ENCODE results near the gene SLC6A11. TPM values are rescaled to one million over a fixed set of nuclear protein-coding genes. Genes with fewer than 3 reads are reported as not detected.

Gene SLC6A11
- total RNA-seq, 1 experiment from 2014 or later = 0.85 TPM

- no peak for TF ChIP-seq NR3C1 (CRISPR knock-in tag; conservative IDR thresholded peaks at IDR 0.05; ENCODE audit: low read depth)
- TF ChIP-seq, protein P1, sequence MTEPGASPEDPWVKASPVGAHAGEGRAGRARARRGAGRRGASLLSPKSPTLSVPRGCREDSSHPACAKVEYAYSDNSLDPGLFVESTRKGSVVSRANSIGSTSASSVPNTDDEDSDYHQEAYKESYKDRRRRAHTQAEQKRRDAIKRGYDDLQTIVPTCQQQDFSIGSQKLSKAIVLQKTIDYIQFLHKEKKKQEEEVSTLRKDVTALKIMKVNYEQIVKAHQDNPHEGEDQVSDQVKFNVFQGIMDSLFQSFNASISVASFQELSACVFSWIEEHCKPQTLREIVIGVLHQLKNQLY (CRISPR knock-in tag; IDR thresholded peaks at IDR 0.05) = no peak
- TF ChIP-seq SMAD4 (CRISPR knock-in tag; IDR thresholded peaks at IDR 0.05) = no peak
- TF ChIP-seq, protein P2, sequence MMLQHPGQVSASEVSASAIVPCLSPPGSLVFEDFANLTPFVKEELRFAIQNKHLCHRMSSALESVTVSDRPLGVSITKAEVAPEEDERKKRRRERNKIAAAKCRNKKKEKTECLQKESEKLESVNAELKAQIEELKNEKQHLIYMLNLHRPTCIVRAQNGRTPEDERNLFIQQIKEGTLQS (CRISPR knock-in tag; conservative IDR thresholded peaks at IDR 0.05) = no peak
- TF ChIP-seq, protein P3, sequence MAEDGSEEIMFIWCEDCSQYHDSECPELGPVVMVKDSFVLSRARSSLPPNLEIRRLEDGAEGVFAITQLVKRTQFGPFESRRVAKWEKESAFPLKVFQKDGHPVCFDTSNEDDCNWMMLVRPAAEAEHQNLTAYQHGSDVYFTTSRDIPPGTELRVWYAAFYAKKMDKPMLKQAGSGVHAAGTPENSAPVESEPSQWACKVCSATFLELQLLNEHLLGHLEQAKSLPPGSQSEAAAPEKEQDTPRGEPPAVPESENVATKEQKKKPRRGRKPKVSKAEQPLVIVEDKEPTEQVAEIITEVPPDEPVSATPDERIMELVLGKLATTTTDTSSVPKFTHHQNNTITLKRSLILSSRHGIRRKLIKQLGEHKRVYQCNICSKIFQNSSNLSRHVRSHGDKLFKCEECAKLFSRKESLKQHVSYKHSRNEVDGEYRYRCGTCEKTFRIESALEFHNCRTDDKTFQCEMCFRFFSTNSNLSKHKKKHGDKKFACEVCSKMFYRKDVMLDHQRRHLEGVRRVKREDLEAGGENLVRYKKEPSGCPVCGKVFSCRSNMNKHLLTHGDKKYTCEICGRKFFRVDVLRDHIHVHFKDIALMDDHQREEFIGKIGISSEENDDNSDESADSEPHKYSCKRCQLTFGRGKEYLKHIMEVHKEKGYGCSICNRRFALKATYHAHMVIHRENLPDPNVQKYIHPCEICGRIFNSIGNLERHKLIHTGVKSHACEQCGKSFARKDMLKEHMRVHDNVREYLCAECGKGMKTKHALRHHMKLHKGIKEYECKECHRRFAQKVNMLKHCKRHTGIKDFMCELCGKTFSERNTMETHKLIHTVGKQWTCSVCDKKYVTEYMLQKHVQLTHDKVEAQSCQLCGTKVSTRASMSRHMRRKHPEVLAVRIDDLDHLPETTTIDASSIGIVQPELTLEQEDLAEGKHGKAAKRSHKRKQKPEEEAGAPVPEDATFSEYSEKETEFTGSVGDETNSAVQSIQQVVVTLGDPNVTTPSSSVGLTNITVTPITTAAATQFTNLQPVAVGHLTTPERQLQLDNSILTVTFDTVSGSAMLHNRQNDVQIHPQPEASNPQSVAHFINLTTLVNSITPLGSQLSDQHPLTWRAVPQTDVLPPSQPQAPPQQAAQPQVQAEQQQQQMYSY (CRISPR knock-in tag; IDR thresholded peaks at IDR 0.05) = 0 out of 2 replicates have a peak, but pooled peaks have one; percentile 14
- TF ChIP-seq, protein P4, sequence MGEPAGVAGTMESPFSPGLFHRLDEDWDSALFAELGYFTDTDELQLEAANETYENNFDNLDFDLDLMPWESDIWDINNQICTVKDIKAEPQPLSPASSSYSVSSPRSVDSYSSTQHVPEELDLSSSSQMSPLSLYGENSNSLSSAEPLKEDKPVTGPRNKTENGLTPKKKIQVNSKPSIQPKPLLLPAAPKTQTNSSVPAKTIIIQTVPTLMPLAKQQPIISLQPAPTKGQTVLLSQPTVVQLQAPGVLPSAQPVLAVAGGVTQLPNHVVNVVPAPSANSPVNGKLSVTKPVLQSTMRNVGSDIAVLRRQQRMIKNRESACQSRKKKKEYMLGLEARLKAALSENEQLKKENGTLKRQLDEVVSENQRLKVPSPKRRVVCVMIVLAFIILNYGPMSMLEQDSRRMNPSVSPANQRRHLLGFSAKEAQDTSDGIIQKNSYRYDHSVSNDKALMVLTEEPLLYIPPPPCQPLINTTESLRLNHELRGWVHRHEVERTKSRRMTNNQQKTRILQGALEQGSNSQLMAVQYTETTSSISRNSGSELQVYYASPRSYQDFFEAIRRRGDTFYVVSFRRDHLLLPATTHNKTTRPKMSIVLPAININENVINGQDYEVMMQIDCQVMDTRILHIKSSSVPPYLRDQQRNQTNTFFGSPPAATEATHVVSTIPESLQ (CRISPR knock-in tag; IDR thresholded peaks at IDR 0.05) = no peak
- TF ChIP-seq KAT7 (CRISPR knock-in tag; IDR thresholded peaks at IDR 0.05; ENCODE audit: borderline replicate concordance) = peak; percentile 89; the same call in 1 of the 2 replicates
- 0 out of 2 replicates have a peak, but pooled peaks have one; percentile 37 for TF ChIP-seq FOXJ3 (CRISPR knock-in tag; IDR thresholded peaks at IDR 0.05; ENCODE audit: borderline replicate concordance)
- TF ChIP-seq, protein P5, sequence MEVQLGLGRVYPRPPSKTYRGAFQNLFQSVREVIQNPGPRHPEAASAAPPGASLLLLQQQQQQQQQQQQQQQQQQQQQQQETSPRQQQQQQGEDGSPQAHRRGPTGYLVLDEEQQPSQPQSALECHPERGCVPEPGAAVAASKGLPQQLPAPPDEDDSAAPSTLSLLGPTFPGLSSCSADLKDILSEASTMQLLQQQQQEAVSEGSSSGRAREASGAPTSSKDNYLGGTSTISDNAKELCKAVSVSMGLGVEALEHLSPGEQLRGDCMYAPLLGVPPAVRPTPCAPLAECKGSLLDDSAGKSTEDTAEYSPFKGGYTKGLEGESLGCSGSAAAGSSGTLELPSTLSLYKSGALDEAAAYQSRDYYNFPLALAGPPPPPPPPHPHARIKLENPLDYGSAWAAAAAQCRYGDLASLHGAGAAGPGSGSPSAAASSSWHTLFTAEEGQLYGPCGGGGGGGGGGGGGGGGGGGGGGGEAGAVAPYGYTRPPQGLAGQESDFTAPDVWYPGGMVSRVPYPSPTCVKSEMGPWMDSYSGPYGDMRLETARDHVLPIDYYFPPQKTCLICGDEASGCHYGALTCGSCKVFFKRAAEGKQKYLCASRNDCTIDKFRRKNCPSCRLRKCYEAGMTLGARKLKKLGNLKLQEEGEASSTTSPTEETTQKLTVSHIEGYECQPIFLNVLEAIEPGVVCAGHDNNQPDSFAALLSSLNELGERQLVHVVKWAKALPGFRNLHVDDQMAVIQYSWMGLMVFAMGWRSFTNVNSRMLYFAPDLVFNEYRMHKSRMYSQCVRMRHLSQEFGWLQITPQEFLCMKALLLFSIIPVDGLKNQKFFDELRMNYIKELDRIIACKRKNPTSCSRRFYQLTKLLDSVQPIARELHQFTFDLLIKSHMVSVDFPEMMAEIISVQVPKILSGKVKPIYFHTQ (CRISPR knock-in tag; IDR thresholded peaks at IDR 0.05) = no peak
- TF ChIP-seq ZNF317 (CRISPR knock-in tag; IDR thresholded peaks at IDR 0.05; ENCODE audit: borderline replicate concordance, low read depth) = no peak
- TF ChIP-seq, protein P6, sequence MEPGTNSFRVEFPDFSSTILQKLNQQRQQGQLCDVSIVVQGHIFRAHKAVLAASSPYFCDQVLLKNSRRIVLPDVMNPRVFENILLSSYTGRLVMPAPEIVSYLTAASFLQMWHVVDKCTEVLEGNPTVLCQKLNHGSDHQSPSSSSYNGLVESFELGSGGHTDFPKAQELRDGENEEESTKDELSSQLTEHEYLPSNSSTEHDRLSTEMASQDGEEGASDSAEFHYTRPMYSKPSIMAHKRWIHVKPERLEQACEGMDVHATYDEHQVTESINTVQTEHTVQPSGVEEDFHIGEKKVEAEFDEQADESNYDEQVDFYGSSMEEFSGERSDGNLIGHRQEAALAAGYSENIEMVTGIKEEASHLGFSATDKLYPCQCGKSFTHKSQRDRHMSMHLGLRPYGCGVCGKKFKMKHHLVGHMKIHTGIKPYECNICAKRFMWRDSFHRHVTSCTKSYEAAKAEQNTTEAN (CRISPR knock-in tag; IDR thresholded peaks at IDR 0.05) = peak; percentile 88
- peak; percentile 47; the same call in 1 of the 2 replicates for TF ChIP-seq ETV6 (CRISPR knock-in tag; IDR thresholded peaks at IDR 0.05)
- TF ChIP-seq, protein P7, sequence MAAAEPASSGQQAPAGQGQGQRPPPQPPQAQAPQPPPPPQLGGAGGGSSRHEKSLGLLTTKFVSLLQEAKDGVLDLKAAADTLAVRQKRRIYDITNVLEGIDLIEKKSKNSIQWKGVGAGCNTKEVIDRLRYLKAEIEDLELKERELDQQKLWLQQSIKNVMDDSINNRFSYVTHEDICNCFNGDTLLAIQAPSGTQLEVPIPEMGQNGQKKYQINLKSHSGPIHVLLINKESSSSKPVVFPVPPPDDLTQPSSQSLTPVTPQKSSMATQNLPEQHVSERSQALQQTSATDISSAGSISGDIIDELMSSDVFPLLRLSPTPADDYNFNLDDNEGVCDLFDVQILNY (CRISPR knock-in tag; IDR thresholded peaks at IDR 0.05) = no peak
- no peak for TF ChIP-seq ZNF671 (CRISPR knock-in tag; IDR thresholded peaks at IDR 0.05)
- no peak for TF ChIP-seq ZSCAN18 (CRISPR knock-in tag; IDR thresholded peaks at IDR 0.05)
- TF ChIP-seq GRHL2 (CRISPR knock-in tag; IDR thresholded peaks at IDR 0.05; ENCODE audit: insufficient replicate concordance, severe bottlenecking) = no peak
- TF ChIP-seq SOX15 (CRISPR knock-in tag; IDR thresholded peaks at IDR 0.05) = no peak
- TF ChIP-seq ZNF138 (CRISPR knock-in tag; conservative IDR thresholded peaks at IDR 0.05) = peak; percentile 87
- no peak for TF ChIP-seq OVOL2 (CRISPR knock-in tag; IDR thresholded peaks at IDR 0.05; ENCODE audit: borderline replicate concordance)
- TF ChIP-seq NR2C2 (CRISPR knock-in tag; IDR thresholded peaks at IDR 0.05) = peak; percentile 35; the same call in 1 of the 2 replicates
Measured at GRCh38 chr3:10816019-10816862, at the start of gene SLC6A11 (continued).

All from WTC11 (cell line).